NCI-H2029 (cell line): ENCODE results near the gene TBC1D4.
A peak's percentile ranks its signal among the peaks of the same experiment; 100 is the strongest.

Source experiments
- DNase-seq: peaks from one replicate; lab custom pipeline; 2025; lab: John Stamatoyannopoulos, UW

TBC1D4 gene, protein sequence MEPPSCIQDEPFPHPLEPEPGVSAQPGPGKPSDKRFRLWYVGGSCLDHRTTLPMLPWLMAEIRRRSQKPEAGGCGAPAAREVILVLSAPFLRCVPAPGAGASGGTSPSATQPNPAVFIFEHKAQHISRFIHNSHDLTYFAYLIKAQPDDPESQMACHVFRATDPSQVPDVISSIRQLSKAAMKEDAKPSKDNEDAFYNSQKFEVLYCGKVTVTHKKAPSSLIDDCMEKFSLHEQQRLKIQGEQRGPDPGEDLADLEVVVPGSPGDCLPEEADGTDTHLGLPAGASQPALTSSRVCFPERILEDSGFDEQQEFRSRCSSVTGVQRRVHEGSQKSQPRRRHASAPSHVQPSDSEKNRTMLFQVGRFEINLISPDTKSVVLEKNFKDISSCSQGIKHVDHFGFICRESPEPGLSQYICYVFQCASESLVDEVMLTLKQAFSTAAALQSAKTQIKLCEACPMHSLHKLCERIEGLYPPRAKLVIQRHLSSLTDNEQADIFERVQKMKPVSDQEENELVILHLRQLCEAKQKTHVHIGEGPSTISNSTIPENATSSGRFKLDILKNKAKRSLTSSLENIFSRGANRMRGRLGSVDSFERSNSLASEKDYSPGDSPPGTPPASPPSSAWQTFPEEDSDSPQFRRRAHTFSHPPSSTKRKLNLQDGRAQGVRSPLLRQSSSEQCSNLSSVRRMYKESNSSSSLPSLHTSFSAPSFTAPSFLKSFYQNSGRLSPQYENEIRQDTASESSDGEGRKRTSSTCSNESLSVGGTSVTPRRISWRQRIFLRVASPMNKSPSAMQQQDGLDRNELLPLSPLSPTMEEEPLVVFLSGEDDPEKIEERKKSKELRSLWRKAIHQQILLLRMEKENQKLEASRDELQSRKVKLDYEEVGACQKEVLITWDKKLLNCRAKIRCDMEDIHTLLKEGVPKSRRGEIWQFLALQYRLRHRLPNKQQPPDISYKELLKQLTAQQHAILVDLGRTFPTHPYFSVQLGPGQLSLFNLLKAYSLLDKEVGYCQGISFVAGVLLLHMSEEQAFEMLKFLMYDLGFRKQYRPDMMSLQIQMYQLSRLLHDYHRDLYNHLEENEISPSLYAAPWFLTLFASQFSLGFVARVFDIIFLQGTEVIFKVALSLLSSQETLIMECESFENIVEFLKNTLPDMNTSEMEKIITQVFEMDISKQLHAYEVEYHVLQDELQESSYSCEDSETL (N-terminal part only)

DNA sequence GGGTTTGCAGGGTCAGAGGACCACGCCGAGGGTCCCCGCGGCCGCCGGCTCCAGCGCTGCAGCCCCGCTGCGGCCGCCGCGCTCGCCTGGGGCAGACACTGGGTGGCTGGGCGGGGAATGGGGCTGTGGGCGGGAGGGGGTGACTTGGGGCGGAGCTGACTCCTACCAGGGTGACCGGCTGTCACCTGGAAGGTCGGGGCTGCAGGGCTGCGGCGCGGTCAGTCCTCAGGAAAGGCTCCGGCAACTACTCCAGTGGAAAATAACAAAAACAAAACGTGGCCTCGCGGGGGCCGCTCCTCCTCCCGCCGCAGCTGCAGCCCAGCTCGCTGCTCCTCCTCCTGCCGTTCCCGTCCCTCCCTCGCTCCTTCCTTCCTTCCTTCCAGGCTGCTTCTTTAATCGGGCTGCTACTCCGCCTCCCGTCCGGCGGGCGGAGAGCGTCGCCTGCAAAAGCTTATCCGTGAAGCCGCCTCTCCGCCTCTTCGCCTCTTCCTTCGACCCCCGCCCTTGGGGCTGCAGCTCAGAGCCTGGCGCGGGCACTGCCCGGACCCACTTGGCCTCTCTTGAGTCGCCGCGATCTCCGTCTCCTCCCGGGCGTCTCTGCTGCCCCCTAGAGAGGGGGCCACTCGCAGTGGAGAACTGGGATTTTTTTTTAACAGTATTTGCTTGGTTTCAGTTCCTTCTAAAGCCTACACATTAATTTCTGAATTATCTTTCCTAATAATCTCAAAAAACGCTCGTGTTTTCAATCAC, at the start of gene TBC1D4:
Gene TBC1D4, minus strand, starts transcription at position 100 of the 750 bp plus-strand sequence. CDS start 402 bp downstream, outside the sequence.
- peak; percentile 35 for DNase-seq

DNA sequence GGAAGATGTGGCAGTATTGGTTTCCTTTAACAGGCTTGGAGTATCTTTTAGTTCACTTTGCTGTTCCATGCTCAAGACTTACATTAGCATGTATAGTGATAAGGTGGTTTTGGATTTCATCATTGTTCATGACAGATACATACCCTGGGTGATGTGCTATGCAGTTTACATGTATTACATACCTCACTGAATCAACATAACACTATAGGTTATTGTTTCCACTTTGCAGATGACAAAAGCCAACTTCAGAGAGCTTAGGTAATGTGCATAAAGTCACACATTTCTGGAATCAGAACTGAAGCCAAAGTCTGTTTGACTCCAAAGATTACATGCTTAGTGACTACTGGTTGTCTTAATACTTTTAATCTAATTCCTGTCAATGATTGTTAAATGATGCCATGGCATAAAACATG, 48.6 kb upstream of the TBC1D4 start:
- no peak for DNase-seq

DNA sequence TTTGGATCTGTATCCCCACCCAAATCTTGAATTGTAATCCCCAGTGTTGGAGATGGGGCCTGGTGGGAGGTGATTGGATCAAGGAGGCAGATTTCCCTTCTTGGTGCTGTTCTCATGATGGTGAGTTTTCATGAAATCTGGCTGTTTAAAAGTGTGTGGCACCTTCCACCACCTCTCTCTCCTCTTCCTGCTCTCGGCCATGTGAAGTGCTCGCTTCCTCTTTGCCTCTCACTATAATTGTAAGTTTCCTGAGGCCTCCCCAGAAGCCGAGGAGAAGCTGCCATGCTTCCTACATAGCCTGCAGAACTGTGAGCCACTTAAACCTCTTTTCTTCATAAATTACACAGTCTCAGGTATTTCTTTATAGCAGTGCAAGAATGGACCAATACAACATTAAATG, 40.0 kb upstream of the TBC1D4 start:
- no peak for DNase-seq

DNA sequence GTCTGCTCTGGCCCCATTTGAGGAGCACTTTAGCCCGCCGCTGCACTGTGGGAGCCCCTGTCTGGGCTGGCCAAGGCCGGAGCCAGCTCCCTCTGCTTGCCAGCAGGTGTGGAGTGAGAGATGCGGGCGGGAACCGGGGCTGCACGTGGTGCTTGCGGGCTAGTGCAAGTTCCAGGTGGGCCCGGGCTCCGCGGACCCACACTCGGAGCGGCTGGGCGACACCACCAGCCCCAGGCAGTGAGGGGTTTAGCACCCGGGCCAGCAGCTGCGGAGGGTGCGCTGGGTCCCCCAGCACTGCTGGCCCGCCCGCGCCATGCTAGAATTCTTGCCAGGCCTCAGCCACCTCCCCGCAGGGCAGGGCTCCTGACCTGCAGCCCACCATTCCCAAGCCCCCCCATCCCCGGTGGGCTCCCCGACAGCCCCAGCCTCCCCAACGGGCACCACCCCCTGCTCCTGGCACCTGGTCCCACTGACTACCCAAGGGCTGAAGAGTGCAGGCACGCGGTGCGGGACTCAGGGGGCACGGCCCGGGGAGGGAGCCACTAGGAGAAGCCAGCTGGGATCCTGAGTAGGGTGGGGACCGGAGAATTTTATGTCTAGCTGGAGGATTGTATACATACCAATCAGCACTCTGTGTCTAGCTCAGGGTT, 36.6 kb upstream of the TBC1D4 start:
- DNase-seq: no peak

DNA sequence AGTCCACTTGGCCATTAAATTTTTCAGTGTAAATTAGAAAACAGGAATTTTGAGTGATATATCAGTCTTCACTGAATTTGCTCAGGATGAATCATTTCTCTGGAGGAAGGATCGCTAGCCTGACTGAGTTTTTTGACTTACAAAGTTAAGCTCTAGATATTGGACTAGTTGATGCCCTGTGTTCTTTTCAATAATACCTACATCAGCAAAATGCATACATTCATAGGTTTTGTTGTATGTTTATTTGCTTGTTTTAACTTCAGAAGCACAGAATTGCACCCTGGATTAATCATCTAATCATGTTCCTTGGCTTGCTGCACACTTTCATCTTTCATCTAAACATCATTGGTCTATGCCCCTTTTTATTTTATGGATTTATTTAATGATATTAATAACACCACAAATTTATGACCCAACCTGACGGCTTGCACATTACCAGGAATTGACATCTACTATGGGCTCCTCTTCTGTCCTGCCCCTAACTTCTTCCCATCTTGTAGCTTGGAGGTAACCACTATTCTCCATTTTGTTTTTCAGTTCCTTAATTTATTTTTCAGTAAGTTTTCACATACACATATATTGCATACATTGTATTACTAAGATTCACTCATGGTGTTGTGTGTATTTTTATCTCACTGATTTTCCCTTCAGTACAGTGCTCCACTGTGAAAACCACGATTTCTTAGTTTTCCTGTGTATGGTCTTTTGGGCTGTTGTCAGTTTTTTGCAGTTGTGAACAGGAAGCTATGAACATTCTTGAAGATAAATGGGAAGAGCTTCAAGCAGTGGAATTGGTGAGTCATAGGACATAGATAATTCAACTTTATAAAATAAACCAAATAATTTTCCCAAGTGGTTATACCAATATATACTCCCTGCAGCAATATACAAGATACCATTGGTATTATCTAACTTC, 32.4 kb upstream of the TBC1D4 start:
- no peak for DNase-seq

DNA sequence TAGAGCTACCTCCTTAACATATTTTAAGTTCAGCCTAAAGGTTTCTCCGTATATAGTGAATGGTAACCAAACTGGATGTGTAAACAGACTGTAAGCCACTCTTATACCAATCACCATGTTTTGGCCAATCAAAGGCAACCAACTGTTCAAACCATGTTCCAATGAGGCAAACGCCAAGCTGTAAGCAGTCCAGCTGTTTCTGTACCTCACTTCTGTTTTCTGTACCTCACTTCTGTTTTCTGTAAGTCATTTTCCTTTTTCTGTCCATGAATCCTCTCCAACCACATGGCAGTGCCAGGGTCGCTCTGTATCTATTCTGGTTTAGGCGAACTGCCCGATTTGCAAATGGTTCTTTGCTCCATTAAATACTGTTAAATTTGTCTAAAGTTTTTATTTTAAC, 31.3 kb upstream of the TBC1D4 start:
- DNase-seq: no peak

DNA sequence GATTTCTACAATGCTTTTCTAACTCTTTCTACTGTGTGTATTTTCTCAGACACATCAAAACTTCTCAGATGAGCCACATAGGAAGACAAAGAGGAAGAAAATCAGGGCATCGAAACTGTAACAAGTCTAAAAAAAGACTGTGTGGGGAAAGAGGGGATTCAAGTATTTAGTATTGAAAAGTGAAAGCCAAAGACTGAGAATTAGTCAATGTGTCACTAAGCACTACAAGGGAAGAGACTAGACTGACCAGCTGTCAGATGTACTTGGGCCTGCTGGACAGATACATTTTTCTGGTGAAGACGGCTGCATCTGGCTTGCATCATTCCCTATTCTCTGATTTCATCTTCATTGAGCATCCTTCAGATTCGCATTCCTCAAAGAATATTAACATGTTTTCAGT, 30.3 kb upstream of the TBC1D4 start:
- no peak for DNase-seq

DNA sequence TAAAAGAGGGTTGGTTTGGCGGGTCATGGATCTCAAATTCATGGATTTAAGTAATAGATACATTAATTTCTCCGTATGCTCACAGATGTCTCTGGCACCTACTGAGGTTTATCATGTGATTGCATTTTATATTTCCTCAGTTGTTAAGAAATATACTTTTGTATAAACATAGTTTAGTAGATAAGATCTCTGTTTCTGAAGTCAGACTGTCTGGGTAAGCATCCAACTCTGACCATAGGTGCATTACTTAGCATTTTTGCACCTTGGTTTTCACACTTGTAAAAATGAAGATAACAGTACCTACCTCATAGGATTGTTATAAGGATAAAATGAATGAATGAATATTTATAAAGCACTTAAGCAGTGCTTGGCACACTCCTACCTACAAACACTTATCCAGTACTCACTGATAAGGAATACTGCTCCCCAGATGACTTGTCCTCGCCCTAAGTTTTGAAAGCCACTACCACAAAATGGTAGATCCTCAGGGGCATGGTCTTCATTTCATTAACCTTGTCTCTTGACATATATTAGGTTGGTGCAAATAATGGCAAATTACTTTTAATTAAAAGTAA, 29.2 kb upstream of the TBC1D4 start:
- no peak for DNase-seq

DNA sequence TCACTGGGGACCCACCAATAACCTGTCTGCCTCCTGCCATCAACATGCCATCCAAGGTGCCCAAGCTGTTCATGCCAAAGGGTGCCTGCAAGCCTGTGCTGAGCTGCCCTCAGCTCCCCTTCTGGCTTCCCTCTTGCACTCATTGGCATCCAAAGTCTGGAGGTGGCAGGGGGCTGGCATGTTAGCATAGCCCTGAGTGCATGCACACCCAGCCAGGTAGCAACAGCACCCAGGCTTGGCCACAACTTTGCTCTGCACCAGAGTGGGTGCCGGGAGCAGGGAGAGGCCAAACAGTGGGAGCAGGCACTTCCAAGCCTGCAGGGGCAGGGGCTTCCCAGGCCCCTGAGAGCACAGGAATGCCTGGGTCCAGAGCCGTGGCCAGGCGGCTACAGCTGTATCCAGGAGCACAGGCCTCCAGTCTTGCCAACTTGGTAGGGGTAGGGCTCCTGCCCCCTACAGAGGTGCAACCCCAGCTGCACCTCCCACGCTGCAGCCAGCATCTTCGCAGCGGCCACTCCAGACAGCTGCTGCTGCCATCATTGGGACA, 26.1 kb upstream of the TBC1D4 start:
- no peak for DNase-seq

DNA sequence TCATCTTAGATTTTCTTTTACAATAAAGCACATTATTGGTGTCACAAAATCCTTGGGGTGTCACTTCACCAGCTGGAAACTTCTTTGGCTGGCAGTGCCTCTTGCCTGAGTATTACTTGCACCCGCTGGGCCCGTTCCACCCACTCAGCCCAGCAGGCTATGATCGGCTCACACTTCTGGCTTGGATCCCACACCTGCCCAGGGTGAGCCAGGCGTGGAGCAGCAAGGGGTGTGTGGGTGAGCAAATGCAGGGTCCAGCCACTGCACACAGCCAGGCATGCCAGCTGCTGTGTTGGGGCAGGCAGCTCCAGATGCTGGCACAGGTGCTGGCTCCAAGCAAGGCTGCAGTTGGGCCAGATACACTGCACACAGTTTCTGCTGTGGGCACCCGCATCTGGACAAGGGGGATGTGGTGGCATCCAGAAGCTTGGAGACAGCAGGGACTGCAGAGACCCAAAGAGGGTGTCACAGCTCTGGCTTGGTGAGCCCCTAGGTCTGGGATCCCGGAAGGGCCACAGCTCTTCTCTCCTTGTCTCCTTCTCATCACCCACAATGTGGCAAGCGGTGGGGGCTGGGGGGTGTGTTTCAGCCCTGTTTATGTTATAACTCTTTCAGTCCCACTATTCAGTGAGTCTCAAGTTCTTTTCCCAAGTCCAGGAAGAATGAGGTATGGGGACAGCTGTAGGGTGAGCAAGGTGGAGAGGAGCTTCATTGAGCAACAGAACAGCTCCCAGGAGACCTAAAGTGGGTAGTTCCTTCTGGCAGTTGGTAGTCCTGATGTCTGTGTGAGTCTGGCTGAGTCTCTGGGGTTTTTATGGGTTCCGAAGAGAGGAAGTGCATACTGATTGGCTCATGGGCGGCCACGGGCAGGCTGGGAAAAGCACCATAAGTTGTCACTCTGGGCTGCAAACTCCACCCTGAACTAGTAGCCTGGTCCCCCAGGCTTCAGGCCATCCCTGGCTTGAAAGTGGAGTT, 25.3 kb upstream of the TBC1D4 start:
- no peak for DNase-seq

DNA sequence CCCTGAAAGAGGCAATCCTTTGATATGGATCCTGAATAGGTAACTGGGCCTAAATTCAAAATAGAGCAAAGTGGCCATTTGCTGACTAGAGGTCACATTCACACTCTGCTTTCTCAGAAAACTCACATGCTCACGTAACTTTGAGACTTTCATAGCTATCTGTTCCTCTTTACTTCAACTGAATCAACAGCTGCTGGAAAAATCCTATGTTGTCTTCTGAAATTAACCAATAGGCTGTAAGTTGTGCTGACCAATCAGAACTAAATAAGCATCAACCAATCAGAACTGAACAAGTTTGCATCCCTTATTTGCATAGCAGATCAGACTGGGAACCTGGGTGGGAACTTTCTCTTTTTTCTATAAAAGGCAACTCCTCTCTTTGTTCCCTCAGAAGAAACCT, 24.0 kb upstream of the TBC1D4 start:
- DNase-seq: no peak

DNA sequence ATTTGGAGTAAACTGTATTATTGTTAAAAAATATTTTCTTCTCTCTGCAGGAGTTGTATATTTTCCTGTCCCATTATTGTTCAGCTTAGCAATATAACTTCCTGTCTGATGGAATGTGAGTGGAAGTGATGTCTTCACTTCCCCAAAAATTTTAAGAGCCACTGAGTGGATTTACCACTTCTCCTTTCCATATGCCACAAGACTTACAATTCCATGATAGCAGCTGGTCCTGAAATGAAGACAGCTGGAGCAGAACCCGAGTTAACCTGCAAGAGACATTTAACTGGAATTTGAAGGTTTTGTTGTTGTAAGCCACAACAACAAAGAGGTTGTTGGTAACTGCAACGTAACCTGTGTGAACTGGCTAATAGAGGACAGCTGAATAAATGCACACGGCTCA, 23.4 kb upstream of the TBC1D4 start:
- no peak for DNase-seq

DNA sequence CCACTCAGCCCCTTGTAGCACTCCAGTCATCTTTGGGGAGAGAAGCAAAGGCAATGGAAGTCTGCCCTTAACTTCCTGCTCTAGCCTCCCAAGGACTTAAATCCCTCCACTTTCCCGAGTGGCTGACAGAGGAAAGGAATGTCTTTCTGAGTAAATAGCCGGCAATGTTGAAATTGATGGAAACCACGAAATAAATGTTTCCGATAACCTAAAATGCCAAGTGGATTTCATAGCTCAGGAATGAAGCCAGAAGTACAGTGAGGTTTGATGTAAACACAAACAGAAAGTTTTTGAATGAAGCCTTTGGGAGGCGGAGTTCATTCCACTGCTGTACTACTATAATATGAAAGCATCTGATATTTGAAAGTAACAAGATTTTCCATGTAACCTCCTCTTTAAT, 14.0 kb upstream of the TBC1D4 start:
- DNase-seq: no peak

DNA sequence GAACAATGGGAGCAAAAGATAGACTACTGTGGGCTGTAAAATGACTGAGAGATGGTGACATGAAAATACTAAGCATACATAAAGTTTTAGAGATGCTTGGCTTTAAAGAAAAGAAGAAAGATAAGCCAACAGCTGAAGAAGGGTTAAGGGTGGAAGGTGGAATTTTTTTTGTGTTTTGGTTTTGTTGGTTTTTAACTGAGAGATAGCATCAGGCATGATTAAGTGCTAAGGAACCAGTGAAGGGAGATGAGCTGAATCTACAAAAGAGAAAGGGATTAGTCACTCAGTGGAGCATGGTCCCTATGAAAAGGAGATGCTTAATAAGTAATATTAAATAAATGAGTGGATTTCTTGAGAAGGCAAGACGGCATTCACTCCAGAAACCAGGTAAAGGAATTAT, 12.5 kb upstream of the TBC1D4 start:
- no peak for DNase-seq

DNA sequence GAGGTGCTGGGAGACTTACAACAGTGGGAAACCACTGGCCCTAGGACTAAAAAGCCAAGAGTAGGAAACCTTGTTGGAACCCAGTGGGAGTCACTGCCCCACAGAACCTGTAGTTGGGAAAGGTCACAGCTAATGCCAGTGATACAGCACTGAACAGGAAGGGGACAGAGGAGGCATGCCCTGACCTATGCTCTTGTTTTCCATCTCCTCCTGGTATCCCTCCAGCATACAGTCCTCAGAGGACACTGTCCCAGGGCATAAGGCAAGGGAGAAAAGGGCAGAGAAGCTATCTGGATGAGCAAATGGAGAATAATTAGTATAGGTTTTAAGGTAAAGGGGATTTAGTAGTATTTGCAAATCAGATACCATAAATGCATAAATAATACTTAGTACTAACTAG, 11.2 kb upstream of the TBC1D4 start:
- no peak for DNase-seq

DNA sequence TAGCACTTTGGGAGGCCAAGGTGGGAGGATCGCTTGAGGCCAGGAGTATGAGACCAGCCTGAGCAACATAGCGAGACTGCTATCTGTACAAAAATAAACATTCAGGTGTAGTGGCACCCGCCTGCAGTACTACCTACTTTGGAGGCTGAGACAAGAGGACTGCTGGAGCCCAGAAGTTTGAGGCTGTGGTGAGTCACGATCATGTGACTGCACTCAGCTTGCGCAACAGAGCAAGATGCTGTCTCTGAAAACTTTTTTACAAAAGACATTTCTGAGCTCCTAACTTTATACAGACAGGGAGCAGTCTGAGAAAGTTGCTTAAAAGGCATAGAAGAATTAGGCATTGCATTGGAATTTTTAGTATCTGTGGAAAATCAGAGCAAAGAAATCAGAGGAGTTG, 10.4 kb upstream of the TBC1D4 start:
- no peak for DNase-seq

DNA sequence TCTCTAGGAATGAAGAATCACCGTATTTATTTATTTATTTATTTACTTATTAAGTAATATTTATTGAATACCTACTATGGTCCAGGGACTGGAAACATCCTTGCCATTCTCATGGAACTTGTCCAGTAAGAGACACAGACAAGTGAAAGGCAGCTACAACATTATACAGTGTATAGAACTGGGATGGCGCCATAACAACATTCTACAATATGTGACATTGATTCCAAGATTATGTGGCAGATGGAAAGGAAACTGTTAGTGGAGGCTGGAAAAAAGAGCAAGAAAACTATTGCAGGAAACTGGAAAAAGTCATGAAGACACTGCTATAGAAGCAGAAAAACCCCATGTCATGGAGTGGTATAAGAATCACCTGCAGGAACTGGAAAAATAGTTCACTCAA, 9.4 kb upstream of the TBC1D4 start:
- DNase-seq: no peak
